Activated naive CD4-positive, alpha-beta T cell treated with anti-CD3 and anti-CD28 coated beads, Interleukin-2, amount 50 U/mL, for 72 hours (primary cell): ENCODE measurements around the gene RAB17. TPM values are rescaled to one million over a fixed set of nuclear protein-coding genes. Genes with fewer than 3 reads are reported as not detected.

Experiments
- ATAC-seq, 2 donors: fragments of 150-1000 bp; cut with Tn5 transposase; 2 replicates each; pipeline ENCODE4 v1.10.0; 2021; ENCODE audit warnings: mild to moderate bottlenecking in 2 of 2, moderate library complexity in 2 of 2
- DNase-seq, 2 donors: peaks; one replicate each; pipeline ENCODE4 v3.0.0; 2021 to 2022; ENCODE audit warnings: low spot score in 2 of 2
- H3K27ac Mint-ChIP-seq, 2 donors: one replicate each; pipeline ENCODE4 v1.8.0; 2022; ENCODE audit warnings: mild to moderate bottlenecking in 2 of 2, mixed read lengths in 2 of 2
- H3K36me3 Mint-ChIP-seq, 2 donors: one replicate each; pipeline ENCODE4 v1.8.0; 2022; ENCODE audit warnings: mixed read lengths in 2 of 2
- H3K9me3 Mint-ChIP-seq, 2 donors: one replicate each; pipeline ENCODE4 v1.8.0; 2022; ENCODE audit warnings: mixed read lengths in 2 of 2
- total RNA-seq, 2 donors: library from RNA; stranded (reverse); gene quantifications; one replicate each; pipeline ENCODE4 v1.2.3, GENCODE V29; 2022

Gene RAB17
- total RNA-seq, 2 donors from 2014 or later: 0.88 TPM; not detected in 1

DNA sequence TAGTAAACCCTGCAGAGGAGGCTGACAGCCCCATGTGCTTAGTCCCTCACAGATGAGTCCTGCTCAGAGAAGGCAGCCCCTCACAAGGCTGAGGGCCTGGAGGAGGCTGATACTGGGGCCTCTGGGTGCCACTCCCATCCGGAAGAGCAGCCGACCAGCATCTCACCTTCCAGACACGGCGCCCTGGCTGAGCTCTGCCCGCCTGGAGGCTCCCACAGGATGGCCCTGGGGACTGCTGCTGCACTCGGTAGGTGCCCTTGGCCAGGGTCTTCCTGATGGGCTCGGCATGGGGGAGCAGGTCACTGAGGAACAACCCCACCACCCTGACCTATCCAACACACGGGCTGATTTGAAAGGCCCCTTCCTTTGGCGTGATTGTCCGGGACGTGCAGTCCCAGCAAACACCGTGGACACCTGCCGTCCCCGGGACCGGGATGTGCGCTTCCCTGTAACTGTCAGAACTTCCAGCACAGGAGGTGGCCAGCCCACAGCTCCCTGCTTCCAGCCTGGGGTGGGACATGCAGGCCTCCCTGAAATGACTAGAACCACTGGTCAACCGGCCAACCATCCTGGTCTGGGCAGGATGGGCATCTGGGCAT is 64.9 kb downstream of the RAB17 start:
- DNase-seq (no peak), ATAC-seq (no peak)
- no peak overlapping the region for H3K27ac Mint-ChIP-seq
- H3K9me3 Mint-ChIP-seq: no peaks in the 10 kb centered on the region
- no peaks in the 10 kb centered on the region for H3K36me3 Mint-ChIP-seq

DNA sequence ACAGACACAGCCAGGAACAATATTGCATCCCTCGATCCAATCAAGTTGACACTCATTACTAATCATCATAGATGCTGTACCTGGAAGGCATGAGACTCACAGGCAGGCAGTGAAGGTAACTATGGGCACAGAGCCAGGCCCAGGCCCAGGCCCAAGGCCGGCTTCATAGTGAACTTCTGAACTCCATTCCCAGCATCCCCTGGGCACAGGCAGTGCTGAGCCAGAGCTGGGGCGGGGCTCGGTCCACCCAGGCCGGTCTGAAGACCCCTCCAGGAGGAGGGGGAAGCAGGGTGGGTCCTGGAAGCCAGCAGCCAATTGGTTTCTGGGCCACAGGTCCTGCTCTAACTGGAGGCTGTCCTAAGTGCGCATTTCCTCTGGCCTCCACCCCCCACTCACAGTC is 65.9 kb downstream of the RAB17 start:
- H3K27ac Mint-ChIP-seq: no peak overlapping the region
- H3K36me3 Mint-ChIP-seq: no peaks in the 10 kb centered on the region
- no peak for DNase-seq
- no peaks in the 10 kb centered on the region for H3K9me3 Mint-ChIP-seq
- ATAC-seq: no peak

Other genes with a start within 250 kb of the RAB17 start
- 10 to 100 TPM; 13.6 to 31.6 TPM for gene COL6A3, start 176.6 kb downstream of the RAB17 start, total RNA-seq
- not detected for gene MLPH, start 103.5 kb downstream of the RAB17 start, total RNA-seq
- not detected for gene PRLH, start 24.2 kb downstream of the RAB17 start, total RNA-seq
- 100 to 1,000 TPM; 190 to 193 TPM for gene LRRFIP1, start 36.9 kb upstream of the RAB17 start, total RNA-seq
- gene RBM44, start 208.0 kb upstream of the RAB17 start, total RNA-seq: 1 to 10 TPM; 1.0 to 2.4 TPM